Activated CD4-positive, alpha-beta T cell treated with anti-CD3 and anti-CD28 coated beads, Interleukin-2, amount 50 U/mL, for 16 hours (primary cell): ENCODE data around the gene CHMP4B.

ENCODE experiments used
- DNase-seq: peaks from one replicate; pipeline ENCODE4 v3.0.0-alpha.2; 2020

The CHMP4B gene, protein sequence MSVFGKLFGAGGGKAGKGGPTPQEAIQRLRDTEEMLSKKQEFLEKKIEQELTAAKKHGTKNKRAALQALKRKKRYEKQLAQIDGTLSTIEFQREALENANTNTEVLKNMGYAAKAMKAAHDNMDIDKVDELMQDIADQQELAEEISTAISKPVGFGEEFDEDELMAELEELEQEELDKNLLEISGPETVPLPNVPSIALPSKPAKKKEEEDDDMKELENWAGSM

DNA sequence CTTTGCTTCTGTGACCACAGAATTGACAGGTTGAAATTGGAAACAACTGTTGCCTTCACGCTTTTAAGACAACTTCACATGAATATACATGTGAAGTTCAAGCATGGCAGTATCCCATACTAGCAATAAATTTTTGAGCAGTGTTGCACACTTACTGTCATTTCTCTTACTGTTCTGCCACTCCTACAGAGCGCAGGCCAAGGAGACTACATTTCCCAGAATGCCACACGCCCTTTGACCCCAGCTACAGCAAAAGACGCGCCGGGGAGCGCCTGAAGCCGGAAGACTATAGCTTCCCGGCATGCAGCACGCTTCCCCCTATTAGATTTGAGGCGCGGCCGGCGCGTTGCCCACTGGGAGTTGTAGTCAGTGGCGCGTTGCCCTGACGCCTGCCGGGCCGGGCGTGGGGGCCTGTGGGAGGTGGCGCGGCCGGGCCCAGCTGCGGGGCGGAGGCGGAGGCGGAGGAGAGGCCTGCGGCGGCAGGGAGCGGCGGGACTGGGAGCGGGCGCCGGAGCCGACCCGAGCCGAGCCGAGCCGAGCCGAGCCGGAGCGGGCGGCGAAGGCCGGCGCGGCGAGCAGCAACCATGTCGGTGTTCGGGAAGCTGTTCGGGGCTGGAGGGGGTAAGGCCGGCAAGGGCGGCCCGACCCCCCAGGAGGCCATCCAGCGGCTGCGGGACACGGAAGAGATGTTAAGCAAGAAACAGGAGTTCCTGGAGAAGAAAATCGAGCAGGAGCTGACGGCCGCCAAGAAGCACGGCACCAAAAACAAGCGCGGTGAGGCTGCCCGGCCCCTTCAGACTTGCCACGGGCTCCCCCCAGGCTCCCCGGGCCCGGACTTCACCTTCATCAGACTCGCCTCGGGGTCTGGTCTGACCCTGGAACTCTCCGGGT is at the start of gene CHMP4B:
CHMP4B (plus strand) TSS at position 464 of the 891 bp plus-strand sequence; CDS start at position 585, 121 bp downstream.
- DNase-seq = peak; percentile 99

DNA sequence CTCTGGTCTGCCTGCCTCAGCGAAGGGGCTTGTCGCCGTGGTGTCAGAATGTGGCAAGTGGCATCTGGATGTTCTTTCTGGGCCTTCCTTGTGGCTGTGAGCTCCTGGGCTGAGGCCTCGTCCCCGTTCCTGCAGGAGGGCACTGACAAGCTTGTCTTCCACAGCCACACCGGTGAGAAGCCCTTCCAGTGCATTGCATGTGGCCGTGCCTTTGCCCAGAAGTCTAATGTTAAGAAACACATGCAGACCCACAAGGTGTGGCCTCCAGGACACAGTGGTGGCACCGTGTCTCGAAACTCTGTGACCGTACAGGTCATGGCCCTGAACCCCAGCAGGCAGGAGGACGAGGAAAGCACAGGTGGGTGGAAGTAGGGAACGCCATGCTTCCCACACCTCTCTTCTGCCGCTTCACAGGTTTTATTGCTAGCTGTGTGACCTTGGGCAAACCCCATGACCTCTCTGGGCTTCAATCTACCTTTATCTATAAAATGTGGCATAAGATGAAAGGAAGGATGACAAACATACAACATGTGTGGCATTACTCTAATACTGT is 49.4 kb upstream of the CHMP4B start:
- DNase-seq = no peak

DNA sequence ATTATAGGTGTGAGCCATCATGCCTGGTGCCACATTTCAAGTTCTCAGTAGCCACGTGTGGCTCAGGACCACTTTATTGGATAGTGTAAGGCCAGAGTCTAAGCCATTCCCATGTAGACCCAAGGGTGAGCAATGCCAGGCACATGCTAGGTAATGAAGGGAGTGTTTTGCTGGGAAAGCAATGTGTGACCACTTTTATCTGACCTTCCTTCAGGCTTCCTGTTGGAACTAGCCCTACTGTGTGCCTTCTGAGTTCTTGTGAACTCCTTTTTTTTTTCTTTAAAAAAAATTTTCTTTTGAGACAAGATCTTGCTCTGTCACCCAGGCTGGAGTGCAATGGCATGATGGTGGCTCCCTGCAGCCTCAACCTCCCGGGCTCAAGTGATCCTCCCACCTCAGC is 46.0 kb upstream of the CHMP4B start:
- DNase-seq = no peak

DNA sequence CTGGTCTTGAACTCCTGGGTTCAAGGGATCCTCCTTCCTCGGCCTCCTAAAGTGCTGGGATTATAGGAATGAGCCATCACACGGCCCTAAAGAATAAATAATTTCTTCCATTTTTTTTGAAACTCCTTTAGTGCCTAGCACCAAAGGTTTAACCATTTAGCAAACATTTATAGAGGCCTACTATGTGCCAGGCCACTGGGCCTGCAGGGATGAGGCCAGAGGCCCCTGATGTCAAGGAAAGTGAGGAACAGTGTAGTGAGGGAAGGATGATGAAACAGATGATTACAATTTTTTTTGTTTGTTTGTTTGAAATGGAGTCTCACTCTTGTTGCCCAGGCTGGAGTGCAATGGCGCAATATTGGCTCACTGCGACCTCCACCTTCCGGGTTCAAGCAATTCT is 45.6 kb upstream of the CHMP4B start:
- DNase-seq = no peak

DNA sequence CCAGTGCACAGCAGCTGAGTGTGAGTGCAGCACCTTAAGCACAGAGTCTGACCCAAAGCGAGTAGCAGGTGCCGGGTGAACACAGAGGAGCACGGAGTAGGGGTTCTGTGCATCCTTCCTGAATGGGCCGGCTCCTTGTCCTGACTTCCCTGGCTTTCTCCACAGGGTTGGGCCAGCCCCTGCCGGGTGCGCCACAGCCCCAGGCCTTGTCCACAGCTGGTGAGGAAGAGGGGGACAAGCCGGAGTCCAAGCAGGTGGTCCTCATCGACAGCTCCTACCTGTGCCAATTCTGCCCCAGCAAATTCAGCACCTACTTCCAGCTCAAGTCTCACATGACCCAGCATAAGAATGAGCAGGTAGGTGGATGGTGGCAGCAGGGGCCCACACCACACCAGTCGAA is 44.5 kb upstream of the CHMP4B start:
- DNase-seq = no peak

DNA sequence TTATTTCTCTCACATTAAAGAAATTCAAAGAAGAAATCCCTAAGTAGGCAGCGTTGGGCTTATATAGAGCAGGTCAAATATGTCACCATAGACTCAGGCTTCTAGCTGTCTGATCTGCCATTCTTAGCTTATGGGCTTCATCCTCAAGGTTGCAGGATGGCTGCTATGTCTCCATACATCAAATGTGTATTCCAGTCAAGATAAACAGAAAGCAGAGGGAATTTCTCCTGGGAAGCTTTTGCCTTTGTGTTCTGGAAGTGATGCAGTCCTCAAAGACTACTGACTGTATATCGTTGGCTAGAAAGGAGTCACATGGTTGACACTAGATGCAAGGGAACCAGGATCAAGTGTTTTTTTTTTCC is 43.4 kb upstream of the CHMP4B start:
- DNase-seq = no peak

DNA sequence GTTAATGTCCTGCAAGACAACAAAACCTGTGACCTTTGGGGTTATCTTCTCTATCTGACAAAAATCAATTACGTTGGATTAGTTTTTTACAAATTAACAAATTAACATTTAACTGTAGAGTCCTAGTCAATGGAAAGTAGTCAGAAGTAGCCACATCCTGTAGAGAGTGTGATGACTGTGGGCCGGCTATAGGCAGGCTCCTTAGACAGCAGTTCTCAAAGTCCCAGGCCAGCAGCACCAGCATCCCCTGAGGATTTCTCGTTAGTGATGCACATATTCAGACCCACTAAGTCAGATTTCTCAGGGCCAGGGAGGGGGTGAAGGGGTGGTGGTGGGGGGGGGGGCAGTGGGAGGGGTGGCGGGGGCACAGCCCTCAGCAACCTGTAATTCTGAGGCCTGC is 42.1 kb upstream of the CHMP4B start:
- DNase-seq = no peak

DNA sequence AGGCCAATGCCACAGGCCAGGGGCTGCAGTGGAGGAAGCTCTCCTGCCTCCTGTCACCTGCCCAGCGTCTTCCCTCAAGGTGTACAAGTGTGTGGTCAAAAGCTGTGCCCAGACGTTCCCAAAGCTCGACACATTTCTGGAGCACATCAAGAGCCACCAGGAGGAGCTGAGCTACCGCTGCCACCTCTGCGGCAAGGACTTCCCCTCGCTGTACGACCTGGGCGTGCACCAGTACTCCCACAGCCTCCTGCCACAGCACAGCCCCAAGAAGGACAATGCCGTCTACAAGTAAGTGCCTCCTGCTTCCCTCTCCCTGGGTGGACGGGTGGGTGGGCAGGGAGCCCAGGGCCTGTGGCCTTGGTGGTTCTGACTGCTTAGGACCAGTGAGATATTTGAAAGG is 41.1 kb upstream of the CHMP4B start:
- DNase-seq = no peak

DNA sequence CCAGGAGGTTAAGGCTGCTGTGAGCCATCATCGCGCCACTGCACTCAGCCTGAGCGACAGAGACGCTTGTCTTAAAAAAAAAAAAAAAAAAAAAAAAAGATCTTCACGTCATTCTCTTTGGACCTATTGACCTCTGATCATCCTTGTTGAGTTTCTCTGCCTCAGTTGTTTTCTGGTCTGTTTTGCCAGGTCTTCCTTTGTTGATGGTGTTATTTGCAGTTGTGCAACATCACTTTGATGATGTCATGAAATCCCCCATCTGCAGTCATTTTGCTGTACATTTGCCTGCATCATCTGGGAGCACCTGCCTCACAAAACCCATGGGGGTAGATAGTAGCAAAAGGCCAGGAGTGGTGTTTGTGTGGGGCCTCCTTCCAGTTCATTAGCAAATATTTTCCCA is 39.2 kb upstream of the CHMP4B start:
- DNase-seq = no peak

DNA sequence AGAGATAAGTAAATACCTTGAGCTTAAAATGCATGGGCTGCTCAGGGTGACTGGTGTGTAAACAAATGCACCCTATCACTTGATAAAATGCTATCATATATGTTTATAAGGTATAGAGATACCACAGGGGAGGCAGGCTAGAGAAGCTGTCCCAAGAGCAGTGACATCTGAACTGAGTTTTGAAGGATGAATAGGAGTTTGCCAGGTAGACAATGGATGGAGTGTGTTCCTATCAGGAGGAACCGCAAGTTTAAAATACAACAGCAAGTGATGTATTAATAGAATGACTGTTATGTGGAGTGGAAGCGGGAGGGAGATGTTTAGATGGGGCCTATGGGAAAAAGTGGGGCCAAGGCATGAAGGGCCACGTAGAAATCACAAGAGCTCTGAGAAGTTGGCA is 38.7 kb upstream of the CHMP4B start:
- no peak for DNase-seq

DNA sequence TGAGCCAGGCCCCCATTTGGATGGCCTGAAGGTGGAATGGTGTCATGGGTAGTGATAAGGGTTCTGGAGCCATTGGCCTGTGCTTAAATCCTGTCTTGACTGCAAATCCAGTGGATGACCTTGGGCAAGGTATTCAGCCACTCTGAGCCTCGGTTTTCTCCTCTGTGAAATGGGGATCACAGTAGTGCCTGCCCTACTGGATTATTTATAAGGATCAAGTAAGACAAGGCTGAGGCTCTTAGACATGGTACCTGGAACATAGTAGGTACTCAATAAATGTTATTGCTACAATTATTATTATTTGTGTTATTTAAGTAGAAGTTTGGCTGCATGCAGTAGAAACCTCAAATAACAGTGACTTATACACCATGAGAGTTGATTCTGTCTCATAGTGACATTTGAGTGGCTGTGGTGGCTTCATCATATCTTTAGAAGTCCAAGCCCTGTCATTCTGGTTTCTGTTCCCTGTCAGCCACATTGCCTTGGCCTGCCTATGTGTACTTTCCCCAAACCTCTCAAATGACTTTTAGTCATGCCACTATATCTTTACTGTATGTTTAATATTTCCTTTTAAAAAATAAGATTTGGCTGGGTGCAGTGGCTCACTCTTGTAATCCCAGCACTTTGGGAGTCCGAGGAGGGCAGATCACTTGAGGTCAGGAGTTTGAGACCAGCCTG is 37.6 kb upstream of the CHMP4B start:
- DNase-seq = peak; percentile 23

DNA sequence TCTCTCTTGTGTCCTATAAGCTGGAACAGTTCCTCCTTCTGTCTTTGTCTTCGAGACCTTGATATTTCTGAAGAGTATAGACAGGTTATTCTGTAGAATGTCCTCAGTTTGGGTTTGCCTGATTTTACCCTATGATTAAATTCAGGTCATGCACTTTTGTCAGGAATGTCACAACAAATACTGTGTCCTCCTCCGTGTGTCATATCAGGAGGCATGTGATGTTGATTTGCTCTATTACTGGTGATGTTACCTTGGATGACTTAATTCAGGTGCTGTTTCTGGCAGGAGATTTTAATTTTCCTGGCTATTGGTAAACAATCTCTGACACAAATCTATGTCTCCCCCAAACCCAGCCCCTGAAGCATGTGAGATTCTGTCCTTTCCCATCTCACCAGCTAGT is 33.3 kb upstream of the CHMP4B start:
- DNase-seq = no peak

DNA sequence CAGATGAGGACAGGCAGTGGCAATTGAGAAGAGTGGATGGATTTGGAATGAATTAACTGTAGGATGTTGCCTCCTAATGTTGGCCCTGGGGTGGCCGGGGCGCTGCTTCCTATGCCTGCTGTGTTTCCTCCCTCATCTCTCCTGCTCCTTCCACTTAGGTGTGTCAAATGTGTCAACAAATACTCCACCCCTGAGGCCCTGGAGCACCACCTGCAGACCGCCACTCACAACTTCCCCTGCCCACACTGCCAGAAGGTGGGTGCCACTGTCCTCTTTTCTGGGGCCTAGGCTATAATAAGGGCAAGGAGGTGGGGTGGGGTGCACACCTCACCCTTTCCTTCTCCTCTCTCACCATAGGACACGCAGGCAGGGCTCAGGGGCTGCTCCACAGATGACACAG is 30.0 kb upstream of the CHMP4B start:
- DNase-seq = no peak

DNA sequence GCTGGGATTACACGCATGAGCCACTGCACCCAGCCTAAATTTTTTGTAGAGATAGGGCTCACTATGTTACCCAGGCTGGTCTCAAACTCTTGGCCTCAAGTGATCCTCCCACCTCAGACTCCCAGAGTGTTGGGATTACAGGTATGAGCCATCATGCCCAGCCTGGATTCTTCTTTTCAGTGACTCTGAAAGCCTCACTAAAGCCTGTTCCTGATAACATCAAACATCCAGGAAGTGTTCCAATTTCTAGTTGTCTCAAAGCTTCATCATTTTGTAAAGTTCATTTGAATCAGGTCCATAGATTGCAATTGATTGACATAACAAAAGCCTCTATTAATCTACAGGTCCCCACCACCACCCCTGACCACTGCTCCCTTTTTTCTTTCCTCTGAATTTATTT is 29.2 kb upstream of the CHMP4B start:
- DNase-seq = no peak

DNA sequence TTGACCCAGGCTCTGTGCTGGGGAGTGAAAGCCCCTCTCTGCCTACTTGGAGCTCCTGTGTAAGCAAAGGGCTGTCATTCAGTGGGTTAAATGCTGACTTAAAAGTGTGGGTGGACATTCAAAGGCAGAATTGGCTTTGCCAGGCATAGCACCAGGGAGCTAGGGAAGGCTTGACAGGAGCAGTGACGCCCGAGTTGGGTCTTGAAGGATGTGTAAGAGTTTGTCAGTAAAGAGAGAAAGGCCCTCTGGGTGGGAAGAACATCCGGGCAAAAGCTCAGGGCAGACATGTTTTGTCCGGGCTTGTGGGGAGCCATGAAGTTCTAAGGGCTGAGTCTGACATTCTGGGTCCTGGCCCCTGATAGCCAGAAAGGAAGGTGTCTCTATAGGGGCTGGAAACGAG is 27.9 kb upstream of the CHMP4B start:
- no peak for DNase-seq

DNA sequence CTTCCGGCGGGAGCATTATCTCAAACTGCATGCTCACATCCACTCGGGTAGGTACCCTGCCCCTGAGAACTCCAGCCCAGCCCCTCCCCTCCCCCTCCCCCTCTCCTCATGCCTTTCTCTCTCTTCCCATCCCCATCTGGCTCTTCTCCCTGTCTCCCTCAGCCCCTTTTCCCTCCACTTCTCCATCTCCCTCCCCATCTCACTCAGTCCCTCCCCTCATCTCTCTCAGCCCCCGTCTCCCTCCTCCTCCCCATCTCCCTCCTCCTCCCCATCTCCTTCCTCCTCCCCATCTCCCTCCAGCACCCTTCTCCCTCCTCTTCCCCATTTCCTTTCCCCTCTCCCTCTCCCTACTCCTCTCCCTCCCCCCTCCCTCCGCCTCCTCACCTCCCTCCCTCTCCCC is 27.3 kb upstream of the CHMP4B start:
- DNase-seq = no peak

DNA sequence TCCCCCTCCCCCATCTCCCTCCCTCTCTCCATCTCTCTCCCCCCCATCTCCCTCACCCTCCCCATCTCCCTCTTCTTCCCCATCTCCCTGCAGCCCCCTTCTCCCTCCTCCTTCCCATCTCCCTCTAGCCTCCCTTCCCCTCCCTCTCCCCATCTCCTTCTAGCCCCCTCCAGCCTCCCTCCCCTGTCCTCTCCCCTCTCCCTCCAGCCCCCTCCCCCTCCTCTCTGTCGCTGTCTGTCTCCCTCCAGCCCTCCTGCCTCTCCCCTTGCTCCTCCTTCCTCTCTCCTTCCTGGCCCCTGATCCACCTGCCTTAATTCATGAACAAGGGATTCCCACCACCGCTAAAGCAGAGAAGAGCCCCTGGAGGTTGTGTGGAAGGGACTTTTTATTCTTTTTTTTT is 26.9 kb upstream of the CHMP4B start:
- DNase-seq = no peak

DNA sequence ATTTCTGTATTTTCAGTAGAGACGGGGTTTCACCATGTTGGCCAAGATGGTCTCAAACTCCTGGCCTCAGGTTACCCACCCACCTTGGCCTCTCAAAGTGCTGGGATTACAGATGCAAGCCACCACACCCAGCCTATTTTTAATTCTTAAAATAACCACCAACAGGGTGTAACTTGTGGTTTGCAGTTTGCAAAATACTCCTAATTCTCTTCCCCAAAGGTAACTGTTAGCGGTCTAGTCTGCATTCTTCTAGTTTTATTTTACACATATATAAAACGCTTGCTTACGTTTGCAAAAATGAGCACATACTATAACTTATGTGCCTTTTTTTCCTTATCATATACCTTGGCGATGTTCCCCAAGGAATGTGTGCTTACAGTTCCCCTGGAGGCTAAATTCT is 25.6 kb upstream of the CHMP4B start:
- no peak for DNase-seq

DNA sequence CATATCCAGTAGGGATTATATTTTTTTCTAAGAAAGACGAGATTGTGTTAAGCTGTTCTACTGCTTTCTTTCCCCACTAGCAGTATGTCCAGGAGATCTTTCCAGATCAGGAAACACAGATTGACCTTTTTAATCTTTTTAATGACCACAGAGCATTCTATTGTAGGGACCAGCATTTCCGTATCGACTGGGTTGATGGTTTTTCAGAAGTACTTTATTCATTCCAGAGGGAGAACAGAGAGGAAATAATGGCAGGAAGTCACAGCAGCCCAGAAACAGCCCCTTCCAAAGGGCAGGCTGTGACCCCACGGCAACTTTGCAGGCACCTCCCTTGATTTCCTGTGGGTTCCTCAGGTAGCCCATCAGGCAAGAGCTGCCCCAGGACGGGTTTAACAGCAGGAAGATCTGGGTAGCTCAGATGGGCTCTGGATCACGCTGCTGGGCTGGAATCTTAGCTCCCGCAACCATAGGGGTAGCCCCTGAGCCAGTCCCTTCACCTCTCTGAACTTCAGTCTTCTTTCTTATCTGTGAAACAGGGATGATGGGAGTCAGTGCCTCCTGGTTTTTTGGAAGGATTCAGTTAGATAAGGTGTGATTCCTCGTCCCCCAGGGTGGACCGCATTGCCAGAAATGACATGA is 23.8 kb upstream of the CHMP4B start:
- DNase-seq = no peak

DNA sequence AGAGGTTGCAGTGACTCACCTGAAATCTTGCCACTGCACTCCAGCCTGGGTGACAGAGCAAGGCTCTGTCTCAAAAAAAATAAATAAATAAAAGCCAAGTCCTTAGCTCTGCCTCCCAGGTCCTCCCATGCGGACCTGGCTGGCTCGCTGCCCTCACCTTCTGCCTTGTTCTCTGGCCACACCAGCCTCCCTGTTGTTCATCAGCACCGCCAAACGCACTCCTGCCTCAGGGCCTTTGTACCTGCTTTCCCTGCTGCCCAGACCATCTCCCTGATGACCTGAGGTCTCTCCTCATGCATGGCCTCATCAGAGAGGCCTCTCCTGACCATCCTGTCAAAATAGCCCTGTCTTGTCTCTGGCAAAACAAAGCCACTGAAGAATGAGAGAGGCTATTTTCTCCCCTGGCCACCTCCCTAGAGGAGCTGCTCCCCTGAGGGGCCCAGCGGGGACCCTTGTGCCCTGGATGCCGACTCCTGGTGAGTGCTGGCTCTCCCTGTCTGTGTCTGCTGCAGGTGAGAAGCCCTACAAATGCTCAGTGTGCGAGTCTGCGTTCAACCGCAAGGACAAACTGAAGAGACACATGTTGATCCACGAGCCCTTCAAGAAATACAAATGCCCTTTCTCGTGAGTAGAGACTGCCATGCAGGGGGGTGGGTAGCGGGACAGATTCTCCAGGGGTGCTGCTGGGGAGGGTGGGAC is 22.6 kb upstream of the CHMP4B start:
- DNase-seq = no peak

DNA sequence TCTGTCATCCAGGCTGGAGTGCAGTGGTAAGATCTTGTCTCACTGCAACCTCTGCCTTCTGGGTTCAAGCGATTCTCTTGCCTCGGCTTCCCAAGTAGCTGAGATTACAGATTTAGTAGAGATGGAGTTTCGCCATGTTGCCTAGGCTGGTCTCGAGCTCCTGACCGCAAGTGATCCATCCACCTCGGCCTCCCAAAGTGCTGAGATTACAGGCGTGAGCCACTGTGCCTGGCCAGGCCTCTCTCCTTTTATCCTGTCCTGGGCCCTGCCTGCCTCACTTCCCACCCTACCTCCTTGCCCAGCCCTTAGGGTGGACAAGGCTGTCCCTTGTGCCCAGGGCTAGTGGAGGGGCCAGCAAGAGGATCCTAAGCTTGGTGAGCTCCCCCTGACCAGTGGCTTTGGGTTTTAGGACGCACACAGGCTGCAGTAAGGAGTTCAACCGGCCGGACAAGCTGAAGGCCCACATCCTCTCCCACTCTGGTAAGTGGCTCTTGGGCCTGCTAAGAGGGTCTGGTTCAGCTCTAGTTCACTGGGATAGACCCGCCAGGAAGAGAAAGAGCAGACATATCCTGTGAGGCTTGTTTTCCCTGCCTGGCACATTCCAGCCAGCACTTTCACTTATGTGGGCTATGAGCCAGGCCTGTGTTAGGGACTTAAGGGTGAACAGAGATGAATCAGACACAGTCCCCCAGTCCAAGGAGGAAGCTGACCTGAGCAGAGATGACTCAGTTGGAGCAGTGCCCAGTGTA is 21.9 kb upstream of the CHMP4B start:
- DNase-seq = no peak

DNA sequence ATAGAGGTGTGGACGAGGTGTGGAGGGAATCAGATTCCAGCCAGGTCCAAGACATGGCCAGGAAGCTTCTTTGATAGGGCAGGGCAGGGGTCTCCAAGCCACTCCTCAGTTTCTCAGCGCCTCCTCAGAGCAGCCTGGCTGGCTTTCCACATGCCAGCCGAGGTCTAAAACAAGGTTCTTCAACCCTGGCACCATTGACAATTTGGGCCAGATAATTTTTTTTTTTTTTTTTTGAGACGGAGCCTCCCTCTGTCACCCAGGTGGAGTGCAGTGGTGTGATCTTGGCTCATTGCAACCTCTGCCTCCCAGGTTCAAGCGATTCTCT is 21.3 kb upstream of the CHMP4B start:
- no peak for DNase-seq
